Stimulated activated CD8-positive, alpha-beta memory T cell treated with anti-CD3 and anti-CD28 coated beads, Interleukin-15, amount 100 ng/mL, for 1 hour (primary cell): ENCODE measurements around the gene ZFY.
"Not testable (repeated sequence)": the region's sequence is repeated elsewhere in the genome, so short reads cannot be mapped to it uniquely, and the experiment has no call there.

Experiments
- DNase-seq: peaks from one replicate; pipeline ENCODE4 v3.0.0-alpha.2; 2020; ENCODE audit warnings: low read depth

ZFY gene

GRCh38 chrY:2973110-2973751, 38.0 kb downstream of the ZFY start:
- DNase-seq, result no peak

GRCh38 chrY:2979283-2979682, 44.1 kb downstream of the ZFY start:
- no peak for DNase-seq

GRCh38 chrY:2984491-2984890, 49.3 kb downstream of the ZFY start:
- DNase-seq, result no peak

GRCh38 chrY:2987178-2987577, 52.0 kb downstream of the ZFY start:
- DNase-seq, result not testable (repeated sequence)

GRCh38 chrY:2997369-2997768, 62.2 kb downstream of the ZFY start:
- DNase-seq, result not testable (repeated sequence)

- DNase-seq, result no peak
Measured at GRCh38 chrY:3002190-3002589, 67.0 kb downstream of the ZFY start.

- no peak for DNase-seq
Measured at GRCh38 chrY:3002680-3003515, 67.7 kb downstream of the ZFY start.

GRCh38 chrY:3003516-3003830, 68.3 kb downstream of the ZFY start:
- no peak for DNase-seq

- DNase-seq, result no peak
Measured at GRCh38 chrY:3003846-3004245, 68.7 kb downstream of the ZFY start.

GRCh38 chrY:3006031-3006430, 70.8 kb downstream of the ZFY start:
- not testable (repeated sequence) for DNase-seq

- DNase-seq, result no peak
Measured at GRCh38 chrY:3007967-3008366, 72.8 kb downstream of the ZFY start.

GRCh38 chrY:3012226-3012625, 77.0 kb downstream of the ZFY start:
- DNase-seq, result no peak

GRCh38 chrY:3016594-3016993, 81.4 kb downstream of the ZFY start:
- no peak for DNase-seq

- no peak for DNase-seq
Measured at GRCh38 chrY:3018546-3018945, 83.4 kb downstream of the ZFY start.

- no peak for DNase-seq
Measured at GRCh38 chrY:3019584-3019983, 84.4 kb downstream of the ZFY start.

GRCh38 chrY:3021176-3021575, 86.0 kb downstream of the ZFY start:
- no peak for DNase-seq

- DNase-seq, result no peak
Measured at GRCh38 chrY:3023606-3024005, 88.4 kb downstream of the ZFY start.

GRCh38 chrY:3025357-3025756, 90.2 kb downstream of the ZFY start:
- DNase-seq, result no peak
